ENCODE results near the gene PTPRJ.

DNA sequence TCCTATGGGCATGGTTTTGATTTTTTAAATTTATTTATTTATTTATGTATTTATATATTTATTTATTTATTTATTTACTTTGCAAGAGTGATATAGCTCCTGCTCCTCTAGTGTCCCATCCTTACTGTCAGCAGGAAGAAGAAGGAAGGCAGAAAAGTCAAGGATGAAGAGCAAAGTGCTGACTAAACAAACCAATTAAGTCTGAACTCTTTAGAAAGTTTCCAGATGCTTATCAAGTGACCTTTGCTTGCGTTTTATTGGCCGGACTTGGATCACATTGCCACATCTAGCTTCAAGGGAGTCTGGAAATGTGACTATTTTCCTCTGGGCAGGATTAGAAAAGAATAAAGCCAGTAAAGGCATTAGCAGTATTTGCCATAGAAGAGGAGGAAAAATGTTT, 227.5 kb downstream of the PTPRJ start:
- TF ChIP-seq, protein P1, sequence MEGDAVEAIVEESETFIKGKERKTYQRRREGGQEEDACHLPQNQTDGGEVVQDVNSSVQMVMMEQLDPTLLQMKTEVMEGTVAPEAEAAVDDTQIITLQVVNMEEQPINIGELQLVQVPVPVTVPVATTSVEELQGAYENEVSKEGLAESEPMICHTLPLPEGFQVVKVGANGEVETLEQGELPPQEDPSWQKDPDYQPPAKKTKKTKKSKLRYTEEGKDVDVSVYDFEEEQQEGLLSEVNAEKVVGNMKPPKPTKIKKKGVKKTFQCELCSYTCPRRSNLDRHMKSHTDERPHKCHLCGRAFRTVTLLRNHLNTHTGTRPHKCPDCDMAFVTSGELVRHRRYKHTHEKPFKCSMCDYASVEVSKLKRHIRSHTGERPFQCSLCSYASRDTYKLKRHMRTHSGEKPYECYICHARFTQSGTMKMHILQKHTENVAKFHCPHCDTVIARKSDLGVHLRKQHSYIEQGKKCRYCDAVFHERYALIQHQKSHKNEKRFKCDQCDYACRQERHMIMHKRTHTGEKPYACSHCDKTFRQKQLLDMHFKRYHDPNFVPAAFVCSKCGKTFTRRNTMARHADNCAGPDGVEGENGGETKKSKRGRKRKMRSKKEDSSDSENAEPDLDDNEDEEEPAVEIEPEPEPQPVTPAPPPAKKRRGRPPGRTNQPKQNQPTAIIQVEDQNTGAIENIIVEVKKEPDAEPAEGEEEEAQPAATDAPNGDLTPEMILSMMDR (IDR thresholded peaks at IDR 0.05), result no peak
- TF ChIP-seq EZH2 (IDR thresholded peaks at IDR 0.05; ENCODE audit: borderline replicate concordance, insufficient read depth, low read depth, low read length, poor library complexity, severe bottlenecking), result no peak
